Femur (tissue), 1 donor: ENCODE data around the gene NFKBIB.

Source experiments
- DNase-seq: peaks from one replicate; pipeline ENCODE4 v3.0.0-alpha.2; 2017

The NFKBIB gene

DNA sequence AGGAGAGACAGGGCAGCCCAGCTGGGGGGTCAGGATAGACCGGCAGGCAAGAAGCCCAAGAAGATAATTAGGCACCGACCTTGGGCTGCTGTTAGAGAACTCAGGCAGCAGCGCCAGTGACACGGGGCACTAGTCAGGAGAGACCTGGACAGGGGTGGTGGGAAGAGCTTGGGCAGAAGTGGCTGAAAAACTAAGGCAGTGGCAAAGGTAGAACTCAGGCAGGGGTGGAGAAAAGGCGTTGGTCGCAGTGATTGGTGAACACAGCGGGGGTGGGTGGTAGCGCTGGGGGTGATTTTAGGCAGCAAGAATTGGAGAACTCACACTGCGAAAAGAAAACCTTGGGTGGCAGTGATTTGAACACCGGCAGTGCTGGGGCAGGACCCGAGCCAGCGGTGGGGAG is 7.9 kb downstream of the NFKBIB start:
- DNase-seq, result no peak

DNA sequence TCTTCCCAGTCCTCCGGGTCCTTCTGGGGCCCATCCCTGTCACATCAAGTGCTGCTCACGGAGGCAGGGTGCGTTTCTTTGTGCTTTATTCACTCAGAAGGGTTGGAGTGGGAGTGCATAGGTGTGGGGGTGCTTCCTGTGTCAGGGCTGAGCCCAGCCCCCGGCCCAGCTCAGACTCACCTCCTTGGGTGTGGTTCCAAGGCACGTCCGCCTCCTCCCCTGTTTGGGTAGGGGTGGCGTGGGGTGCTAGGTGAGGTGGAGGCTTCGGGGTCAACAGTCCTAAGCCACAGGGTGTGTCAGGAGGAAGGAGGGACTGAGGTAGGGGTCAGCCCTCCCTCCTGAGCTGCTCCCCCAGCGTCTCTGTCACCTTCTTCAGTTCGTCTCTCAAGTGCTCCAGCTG is 9.1 kb downstream of the NFKBIB start:
- no peak for DNase-seq

DNA sequence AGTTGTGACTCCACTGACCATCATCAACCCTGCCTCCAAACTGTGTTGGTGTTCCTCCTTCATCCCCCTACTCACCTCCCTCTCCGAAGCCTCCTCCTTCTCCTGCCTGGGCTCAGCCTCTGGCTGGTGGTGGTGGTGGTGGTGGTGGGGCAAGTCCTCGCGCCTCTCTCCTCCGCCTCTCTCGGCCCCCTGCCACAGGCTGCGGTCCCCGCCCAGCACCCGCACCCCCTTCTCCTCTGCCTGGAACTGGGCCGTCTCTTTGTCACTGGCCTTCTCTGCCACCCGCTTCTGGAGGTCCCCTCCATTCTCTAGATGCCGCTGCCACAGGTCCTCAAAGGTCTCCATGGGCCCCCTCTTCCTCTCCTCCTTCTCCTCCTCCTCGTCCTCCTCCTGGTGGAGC is 10.7 kb downstream of the NFKBIB start:
- no peak for DNase-seq

DNA sequence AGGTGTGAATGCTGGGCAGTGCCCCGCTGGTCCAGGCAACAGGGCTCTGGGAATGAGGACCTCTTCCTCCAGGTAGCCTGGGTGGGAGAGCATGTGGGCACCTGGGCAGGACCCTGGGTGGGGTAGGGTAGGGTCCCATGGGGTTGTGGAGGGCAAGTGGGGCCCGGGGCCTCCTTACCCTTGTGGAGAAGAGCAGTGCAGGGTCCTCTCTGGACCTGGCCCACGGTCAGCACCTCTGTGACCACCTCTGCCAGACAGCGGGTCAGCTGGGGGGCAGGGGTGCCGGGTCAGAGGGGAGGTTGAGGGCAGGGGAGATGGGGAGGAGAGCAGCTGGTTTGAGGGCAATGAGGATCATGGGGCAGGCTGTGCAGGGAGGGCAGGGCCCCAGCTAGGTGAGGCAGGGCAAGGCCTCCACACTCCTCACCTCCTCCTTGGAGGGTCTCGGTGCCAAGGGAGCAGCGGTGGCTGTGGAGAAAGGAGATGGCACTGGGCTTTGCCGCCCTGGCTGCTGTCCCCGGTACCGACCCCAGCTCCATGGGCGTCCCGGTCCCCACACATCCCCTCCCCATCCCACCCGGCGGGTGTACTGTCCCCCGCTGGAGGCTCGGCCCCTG is 11.7 kb downstream of the NFKBIB start:
- DNase-seq, result peak; percentile 15

DNA sequence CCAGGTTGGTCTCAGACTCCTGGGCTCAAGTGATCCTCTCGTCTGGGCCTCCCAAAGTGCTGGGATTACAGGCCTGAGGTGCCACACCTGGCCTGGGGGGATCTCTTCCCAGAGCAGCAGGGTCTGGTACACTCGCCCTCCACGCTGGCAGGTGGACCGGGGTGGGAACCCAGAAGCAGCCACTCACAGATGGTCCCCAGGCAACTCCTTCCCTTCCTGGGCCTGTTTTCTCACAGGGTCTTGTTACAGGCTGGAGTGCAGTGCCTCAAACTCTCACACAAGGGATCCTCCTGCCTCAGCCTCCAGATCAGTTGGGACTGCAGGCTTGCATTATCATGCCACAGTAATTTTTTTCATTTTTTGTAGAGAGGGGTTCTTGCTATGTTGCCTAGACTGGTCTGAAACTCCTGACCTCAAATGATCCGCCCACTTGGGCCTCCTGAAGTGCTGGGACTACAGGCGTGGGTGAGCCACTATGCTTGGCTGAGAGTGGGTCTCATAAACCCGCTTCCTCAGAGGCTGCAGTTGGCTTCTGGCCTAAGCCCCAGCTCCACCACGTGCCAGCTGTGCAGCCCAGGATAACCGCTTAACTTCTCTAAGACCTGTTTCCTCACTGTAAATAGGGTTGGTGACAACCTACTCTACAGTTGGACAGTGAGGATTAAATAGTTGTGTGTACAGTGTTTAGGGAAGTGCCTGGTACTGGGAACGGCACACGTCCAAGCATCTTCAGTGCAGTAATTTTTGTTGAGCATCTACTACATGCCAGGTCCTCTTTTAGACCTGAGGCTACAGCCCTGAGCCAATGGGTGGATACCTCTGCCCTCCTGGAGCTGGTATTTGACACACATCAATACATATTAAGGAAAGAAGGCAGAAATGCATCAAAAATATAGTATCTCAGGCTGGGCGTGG is 13.1 kb downstream of the NFKBIB start:
- no peak for DNase-seq

DNA sequence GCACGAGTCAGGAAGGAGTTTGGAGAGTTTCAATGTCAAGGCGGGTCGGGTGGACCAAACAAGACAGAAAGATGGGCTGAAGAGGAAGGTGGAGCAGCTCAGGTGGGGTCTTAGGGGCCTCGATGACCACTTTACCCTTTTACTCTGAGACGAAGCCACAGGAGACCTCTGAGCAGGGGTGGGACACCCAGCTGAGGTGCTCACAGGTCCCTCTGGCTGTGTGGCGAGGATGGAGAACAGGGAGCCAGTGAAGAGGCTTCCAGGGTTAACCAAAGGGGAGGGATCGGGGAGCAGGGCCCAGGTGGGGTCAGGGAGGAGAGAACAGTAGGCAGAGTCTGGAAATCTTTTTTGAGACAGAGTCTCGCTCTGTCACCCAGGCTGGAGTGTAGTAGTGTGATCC is 14.2 kb downstream of the NFKBIB start:
- DNase-seq, result no peak

DNA sequence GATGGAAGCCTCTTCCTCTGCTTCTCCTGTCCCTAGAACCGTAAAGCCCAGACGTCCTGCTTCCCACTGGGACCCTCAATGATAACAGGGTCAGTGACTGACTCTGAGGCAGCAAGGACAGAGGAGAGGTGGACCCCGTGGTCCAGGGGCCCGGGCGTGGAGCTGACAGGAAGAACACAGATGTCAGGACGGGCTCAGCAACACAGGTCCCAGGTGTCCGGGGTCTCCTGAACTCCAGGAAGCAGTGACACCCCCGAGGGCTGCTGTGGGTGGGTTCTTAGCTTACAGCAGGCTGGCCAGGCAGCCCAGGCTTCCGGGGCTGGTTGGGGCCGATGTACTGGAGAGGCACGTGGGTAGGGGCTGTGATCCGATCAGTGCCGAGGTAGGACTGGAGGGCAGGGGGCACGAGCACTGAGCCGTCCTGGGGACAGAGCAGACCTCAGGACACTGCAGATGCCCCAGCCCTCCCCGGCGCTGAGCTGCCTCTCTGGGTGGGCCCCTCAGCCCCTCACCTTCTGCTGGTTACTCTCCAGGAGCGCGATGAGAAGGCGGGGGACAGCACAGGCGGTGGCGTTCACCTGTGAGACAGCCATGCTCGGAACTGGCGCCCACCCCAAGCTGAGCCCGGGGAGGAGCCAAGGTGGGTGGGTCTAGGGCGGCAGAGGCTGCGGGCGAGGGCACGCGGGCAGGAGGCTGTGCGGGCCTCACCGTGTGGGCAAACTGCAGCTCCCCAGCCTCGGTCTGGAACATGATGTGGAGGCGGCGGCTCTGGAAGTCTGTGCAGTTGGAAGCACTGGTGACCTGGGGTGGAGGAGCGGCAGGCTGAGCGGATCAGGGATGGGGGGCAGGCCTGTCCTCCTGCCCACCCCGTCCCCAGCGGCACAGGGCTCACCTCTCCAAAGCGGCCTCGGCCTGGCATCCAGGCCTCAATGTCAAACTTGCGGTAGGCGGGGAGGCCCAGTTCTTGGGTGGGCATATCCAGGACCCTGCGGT is 15.9 kb downstream of the NFKBIB start:
- no peak for DNase-seq

DNA sequence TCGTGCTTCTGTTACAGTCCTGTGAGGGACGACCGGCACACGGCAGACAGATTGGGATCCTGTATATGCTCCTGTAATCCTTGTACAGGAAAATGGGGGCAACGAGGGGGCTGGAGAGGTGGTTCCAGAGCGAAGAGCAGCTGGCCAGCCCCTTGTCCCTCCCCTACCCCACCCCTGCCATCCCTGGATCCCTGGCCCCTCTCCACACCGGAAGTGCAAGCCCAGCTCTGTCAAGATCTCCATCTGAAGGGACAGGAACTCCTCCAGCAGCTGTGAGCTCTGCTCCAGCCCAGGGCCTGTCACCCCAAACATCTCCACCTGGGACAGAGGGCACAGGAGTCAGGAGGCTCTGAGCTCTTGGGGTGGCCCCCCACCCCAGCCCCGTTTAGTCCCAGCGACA is 17.7 kb downstream of the NFKBIB start:
- DNase-seq, result no peak

DNA sequence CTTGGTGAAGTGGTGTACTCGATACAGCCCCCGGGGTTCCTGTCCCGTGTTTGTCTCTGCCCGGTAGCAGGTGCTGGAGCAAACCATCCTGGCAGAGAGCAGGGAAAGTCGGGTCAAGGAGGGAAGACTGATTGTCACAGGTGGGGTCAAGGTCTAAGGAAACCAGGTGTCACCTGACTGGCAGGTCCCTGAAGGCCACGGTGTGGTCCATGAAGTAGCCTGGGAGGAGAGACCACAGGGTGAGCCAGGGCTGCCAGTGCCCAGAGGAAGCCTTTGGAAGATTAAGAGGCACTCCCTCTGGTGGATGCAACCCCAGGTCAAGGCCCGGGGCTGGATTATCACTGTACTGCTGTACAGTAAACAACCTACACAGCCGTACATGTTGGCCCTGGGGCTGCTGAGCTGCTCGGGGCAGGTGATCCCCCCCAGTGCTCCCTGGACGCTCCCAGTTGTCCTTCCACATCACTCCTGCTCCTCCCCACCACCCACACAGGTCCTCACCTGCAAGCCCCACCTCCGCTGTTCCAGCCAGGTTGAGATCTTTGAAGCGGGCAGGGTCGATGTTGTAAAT is 18.2 kb downstream of the NFKBIB start:
- no peak for DNase-seq

DNA sequence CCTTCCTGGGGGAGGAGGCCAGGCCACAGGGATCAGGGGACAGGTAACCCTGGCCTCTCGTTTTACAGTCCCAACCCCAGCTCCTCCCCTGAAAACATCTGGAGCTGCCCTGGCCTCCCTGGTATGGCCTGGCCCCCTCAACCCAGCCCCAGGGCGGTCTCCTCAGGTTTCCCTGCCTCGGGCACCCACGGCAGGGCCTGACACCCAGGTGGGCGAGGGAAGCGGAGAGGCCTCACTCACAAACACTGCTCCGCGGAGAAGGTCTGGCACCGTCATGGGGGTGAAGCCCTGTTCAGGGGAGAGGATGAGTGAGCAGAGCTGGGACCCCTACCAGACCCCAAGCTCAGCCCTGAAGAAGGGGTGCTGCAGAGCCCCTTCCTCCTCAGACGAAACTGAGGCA is 18.8 kb downstream of the NFKBIB start:
- DNase-seq, result no peak

DNA sequence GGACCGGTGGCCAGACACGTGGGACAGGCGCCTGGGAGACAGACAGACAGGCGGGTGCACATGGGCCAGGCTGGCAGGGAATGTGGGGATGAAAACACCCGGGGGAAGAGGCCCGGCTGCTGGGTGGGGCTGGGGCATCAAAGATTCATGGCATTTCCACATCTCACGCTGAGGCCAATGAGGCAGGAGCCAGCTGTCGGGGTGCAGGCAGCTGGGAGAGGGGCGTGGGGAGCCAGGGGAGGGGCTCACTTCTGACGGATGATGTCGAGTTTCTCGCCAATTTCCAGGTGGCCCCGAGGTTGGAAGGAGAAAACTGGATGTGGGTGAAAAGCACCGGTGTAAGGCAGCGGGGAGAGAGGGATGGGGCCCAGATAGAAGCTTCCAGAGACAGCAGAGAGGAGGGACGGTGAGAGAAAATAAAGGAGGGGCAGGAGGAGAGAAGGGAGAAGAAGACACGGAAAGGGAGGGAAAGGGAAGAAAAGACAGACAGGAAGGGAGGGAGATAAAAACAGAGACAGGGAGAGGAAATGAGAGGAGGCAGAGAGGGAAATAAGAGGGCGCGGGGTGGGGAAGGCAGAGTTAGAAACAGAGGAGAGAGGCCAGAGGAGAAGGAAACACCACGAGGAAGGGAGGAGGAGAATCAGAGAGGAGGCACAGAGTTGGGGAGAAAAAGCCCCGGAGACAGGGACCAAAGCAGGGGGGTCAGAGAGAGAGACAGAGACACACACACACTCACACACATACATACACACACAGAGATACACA is 20.2 kb downstream of the NFKBIB start:
- no peak for DNase-seq

DNA sequence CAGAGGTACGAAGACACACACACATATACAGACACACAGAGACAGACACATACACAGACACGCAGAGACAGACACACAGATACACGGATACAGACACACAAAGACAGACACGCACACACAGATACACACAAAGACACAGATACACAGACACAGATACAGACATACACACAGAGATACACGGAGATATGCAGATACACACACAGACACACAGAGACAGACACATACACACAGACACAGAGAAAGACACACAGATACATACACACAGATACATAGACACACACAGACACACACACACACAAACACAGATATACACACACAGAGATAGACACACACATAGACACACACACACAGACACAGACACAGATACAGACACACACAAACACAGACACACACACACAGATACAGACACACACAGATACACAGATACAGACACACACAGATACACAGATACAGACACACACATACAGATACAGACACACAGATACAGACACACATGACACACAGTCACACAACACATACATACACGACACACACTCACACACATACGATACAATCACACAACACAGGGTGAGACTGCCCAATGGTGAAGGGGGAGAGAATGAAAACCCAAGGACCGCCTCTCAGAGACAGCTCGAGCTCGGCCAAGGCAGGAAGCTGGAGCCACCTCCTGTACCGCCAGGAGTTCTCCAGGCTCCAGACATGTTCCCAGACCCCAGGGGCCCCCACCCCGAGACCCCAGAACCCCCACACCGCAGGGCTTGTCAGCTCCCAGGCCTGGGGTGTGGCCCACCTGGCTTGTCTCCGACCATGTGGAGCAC is 21.0 kb downstream of the NFKBIB start:
- no peak for DNase-seq

DNA sequence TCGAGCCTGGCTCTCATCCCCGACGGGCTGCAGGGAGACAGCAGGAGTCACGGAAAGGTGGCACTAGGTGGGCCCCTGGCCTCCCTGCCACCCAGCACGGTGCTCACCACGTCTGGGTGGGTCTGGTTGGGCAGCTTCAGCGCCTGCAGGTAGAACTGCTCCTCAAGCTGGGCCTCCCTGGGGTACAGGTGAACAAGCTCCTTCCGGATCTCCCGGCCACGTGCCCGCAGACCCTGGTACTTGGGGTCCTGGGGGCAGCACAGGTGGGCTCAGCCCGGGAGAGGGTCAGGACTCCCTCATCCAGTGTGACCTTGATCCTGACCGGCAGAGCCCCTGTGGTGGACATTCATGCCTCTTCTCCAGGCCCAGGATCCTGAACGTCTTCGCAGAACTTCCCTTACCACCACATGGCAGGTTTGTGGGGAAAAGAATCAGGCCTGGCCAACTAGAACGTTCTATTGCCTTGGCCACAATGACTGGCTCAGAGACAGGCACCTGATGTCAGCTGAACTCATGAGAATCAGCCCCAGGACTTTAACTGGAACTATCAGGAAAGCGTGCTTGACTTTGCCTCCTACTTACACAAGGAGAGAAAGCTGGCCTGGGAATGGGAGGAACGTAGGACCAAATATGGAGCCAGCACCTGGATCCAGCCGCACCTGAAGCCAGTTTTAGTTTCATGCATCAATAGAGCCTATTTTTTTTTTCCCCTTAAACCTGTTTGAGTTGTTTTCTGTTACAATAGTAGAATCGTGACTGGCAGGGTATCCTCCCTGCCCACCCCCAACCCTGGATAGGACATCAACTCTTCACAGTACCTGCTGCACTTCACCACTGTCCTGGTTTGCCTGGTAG is 21.9 kb downstream of the NFKBIB start:
- no peak for DNase-seq

DNA sequence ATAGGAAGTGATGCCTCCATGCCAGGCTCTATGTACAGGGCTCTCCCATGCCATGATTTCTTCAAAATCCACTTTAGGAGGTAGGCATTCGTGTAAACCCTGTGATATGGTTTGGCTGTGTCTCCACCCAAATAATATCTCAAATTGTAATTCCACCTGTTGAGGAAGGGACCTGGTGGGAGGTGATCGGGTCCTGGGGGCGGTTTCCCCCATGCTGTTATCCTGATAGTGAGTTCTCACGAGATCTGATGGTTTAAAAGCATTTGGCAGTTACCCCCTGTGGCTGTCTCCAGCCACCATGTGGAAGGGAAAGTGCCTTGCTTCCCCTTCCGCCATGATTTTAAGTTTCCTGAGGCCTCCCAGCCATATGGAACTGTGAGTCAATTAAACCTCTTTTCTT is 22.7 kb downstream of the NFKBIB start:
- DNase-seq, result no peak

DNA sequence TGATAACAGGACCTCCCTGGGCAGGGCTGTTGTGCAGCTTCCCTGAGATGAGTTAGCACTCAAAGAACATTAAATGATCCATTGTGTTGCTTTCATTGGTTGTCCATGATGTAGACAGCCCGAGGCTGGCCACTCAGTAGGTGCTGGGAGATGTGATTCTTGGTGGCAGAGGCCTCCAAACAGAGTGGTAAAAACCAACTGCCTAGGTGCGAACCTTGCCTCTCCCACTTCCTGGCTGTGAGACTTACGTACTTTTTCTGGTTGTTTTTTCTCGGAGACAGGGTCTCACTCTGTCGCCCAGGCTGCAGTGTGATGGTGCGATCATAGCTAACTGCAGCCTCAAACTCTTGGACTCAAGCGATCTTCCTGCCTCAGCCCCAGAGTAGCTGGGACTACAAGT is 24.6 kb downstream of the NFKBIB start:
- no peak for DNase-seq

DNA sequence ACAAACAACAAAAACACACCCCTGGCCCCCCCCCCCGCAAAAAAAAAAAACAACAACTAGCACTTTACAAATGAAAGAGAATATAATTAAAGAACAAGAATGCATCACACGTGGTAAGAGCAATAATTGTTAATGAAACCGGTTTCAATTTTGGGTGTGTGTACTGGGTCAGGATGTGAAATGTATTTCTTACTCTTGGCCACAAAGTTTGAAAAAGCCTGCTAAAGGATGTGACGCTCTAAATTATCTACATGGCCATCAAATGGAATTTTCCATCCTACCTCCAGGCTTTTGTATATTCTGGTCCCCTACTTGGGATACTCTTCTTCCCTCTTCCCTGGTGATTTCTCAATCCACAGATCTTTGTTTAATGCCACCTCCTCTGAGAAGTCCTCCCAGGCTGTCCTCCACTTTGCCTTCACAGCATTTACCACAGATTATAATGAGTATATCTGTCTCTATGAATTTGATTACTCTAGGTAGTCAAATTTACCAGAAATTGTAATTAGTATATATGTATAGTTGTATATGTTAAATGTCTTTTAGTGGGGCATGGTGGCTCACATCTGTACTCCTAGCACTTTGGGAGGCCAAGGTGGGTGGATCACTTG is 28.7 kb downstream of the NFKBIB start:
- DNase-seq, result no peak

DNA sequence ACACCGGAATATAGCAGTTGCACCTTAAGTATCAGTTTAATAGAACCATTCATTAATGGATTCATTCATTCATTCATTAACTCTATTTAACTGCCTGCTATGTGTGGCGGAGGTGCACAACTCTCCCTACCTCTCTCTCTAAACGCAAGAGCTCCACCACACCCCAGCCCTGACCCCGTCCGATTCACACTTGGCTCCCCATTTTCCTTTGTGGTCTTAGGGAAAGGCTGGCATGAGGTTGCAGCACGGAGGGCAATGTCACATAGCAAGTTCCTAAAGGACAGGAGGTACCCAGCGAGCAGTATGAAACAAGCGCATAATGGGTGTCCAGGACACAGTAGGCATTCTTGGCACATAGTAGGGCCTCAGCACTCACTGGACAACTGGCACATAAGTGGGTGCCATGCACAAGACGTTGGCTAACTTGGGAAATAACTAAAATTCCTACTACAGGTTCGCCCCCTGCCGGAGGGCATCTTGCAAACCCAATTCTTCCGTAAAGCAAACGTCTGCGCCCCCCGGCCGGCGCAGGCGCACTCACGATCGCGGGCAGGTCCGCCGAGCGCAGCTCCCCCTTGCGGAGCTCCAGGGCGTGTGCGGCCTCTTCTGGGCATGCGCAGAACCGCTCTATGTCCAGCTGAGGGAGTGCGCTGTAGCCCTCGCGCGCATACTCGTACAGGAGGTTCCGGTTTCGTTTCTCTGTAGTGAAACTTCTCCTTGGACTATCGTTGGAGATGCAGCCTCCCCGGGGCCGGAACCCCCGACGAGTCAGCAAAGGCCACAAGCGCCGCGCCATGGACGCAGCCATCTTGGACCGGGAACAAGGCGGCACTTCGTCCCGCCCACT is 30.4 kb downstream of the NFKBIB start, which contains the start of gene SARS2:
TSS of gene SARS2 (minus strand) at position 835 of the 847 bp plus-strand sequence. CDS start at position 808, 27 bp downstream.
- DNase-seq, result peak; percentile 97

DNA sequence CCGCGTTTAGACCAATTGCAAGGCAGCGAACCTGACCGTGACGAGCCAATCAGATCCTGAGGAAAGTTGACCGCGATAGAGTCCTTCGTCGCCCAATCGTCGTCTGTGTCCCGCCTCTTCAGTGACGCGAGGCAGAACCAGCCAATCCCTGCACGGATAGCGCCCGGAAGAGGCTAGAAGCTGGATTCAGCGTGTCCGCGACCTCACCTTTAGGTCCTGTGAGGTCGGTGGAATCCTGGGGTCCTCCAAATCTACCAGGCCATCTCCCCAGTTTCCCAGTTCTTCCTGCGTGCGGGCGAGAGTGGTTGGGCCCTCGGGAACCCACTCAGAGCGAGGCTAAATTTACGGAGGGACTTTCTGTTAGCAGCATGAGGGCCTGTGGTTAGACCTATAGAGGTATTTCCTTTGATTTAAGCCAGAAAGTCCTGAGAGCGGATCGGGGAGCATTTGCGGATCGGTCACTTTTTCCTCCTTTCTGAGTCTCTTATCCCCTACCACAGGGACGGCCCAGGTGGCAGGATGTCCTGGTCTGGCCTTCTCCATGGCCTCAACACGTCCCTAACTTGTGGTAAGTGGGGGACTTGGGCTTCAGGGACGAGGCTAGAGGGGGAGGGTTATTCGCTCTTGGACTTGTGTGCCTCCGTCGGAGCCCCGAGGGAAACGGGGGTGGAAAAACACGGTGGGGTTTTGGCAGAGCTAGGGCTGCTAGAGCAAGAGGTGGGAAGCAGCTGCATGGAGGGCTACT is 31.2 kb downstream of the NFKBIB start, which contains the start of gene MRPS12:
TSS of gene MRPS12 (plus strand) at position 169 of the 745 bp plus-strand sequence. CDS start at position 520, 351 bp downstream.
- peak; percentile 99 for DNase-seq
